Muscle of back (tissue), 11 donors: ENCODE measurements around the gene KBTBD12. TPM values are rescaled to one million over a fixed set of nuclear protein-coding genes. Genes with fewer than 3 reads are reported as not detected.

Experiments
- DNase-seq, 3 donors: peaks; one replicate each; pipeline versions ENCODE4 v3.0.0 to v3.0.0-alpha.2; 2013
- polyA plus RNA-seq, 10 donors: library from polyadenylated mRNA; unstranded; fragments of 120-200 nt; gene quantifications; one replicate each; pipeline ENCODE4 v1.2.1, GENCODE V29; 2013; ENCODE audit not compliant: insufficient read length in 10 of 10

The KBTBD12 gene
- polyA plus RNA-seq, 10 donors = 5.6 to 26.3 (median 17.4) TPM

DNA sequence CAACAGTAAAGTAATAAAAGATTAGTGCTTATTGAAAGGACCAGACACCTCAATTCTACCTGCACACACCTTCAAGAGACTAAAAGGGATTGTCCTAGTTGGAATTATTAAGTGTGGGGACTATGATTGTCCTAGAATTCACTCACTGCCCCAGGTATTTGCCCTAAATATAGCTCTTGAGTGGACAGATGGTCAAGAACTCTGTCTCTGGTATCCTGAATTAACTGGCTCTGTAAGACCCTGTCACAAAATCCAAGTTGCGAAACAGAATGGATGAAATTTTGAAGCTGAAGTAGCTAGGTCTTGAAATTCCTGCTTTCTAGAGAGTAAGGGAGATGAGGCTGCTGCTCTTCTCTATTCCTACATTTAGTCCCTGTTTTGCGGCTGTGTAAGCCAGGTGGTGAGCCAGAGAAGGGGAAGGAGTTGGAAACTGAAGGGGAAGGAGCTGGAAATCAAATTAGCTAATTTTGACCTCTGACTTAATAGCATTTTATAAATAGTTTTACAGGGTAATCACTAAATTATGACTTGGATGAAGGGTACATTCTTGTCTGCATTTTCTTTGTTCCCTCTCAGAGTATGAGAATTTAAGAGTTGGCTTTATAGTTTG, 34.5 kb downstream of the KBTBD12 start:
- peak in 1 of 3 donors; percentile 28 for DNase-seq

DNA sequence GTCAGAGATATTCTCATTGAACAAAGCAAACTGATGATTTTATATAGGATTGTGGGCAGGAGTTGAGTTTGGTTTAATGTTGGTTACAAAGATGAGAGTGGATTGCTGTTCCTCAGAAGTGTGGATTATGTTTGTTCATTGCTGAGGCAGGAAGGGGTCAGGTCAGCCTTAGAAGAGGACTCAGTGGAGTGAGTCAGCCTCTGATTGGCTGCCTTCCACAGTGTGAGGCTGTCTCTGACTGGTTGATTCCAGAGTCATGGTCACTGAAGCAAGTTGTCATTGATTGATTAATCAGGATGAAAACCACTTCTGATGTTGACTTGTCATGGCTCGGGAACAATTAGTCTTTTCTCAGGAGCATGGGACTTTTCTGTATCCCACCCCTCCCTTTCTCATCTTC, 36.2 kb downstream of the KBTBD12 start:
- no peak for DNase-seq

DNA sequence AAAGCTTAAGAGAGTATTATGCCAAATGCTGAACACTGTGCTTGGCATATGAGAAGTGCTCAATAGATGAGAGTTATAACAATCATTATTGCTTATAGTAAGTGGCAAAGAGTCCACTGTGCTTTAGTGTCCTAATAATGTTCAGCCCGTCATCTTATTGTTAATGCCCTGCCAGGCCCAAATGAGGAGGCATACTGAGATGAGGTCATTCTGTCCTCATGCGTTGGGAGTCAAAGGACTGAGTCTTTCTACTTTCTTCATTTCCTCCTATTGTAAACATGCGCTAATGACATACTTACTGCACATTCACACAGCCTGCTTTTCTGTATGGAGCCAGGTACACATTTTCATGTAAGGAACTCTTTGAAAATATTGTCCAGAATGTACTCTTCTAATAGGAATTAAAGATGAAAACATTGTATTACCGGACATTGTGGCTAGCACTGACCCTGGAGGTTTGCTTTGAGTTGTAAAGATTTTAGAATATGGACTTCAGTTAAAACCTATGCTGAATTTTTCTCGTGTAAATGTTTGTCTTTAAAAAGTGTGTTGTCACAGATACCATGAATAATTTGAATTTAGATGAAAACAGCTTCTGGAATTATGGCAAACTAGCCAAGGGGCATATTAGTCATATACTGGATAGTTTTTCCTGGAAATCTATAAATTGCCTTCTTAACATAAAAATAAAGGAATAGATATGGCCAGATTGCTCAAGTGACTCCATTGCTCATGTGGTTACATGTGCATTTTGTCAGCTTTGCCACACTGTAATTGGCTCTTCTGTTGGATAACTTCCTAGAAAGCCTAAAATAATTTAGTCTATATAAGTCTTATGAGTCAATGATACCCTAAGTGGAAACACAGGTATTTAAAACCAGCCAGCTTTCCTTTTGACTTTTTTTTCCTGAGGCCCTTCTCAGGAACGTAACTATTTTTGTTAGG, 38.3 kb downstream of the KBTBD12 start:
- DNase-seq = peak in 2 of 3 donors; percentile 21 to 51

DNA sequence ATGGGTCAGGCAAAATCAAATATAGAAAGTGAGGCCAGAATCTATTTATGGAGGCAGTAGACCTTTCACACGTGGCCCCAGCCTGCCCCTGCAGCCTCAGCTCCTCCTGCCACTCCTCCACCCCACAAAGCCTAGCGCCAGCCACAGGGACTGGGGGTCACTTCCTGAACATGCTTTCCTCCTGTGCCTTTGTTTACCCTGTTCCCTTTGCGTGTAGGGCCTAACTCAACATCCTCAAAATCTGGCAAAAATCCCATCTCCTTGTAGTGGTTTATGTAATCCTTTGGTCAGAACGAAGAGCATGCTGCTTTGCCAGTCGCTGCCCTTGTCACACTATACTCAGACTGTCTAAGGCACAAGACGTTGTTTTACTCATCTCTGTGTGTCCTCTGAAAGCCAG, 39.6 kb downstream of the KBTBD12 start:
- no peak for DNase-seq

DNA sequence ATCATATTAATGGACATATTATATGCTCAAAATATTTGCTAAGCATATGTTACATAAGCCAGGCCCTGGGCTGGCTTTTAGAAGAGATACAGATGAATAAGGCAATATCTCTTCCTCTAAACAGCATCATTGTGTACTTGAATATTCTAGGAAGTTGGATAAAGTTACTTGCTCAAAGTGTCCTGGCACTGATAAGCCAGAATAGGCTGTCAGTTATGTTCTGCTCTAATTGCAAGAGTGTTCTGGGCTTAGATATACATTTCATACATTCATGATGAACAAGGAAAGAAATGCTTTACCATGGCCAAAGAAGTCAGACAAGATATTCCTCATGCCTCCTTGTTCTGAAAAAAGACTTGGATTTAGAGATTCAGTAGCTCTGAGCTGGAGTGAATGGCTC, 40.7 kb downstream of the KBTBD12 start:
- no peak for DNase-seq

DNA sequence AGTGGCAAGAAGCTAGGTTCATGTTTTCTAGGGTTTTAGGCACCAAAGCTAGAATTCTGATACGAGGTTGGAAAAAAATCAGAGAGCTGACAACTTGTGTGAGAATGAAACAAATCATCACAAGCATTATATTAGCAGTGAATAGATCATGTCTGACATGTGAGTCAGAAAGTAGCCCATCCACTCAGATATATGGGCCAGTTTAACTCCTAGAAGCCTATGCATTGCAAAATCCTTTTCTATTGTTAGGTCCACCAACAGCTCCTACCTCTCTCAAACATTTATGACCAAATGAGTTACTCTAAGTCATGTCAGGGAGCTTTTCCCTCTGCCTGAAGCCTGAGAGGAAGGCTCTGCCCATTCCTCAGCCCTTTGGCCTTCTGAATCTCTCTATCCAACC, 44.0 kb downstream of the KBTBD12 start:
- no peak for DNase-seq

DNA sequence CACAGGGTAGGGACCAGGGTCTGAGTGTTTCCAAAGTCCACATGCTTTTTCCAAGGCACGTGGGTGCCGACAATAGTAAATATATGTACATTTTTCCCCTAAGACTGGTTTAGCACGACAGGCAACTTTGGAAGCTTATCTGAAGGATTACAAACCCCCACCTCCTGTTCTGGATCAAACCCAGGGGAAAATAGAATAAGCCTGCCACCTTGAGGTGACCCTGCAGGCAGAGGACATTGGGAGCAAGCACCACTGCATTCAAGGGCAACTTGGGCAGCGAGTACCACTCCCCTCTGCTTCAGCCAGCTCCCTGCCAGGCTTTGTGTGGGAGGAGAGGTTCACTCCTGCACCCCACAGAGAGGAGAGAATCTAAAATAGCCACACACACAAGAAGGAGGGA, 44.8 kb downstream of the KBTBD12 start:
- peak in 1 of 3 donors; percentile 40 for DNase-seq

DNA sequence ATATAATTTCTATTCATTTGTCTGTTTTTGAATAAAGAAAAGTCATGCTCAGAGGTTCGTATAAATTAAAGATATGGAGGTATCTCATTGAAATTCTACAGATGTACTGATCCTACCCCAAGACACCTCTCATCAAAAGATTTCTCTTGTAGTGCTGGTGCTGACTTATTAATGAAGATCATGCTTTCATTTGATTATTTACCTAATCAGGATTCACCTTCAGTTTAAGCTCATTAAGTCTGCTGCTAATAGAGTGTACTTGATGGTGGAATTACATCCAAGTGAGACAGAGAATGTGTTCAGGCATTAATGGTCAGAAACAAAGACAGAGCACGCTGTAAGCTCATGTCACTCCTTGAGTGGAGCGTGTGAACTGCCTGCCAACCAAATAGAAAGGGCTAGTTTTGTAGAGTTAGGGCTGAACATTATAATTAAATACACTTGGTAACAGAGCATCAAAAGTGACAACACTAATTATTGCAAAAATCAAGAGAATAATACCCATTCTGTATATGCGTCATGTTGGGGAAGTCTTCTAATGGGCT, 45.5 kb downstream of the KBTBD12 start:
- DNase-seq = no peak

DNA sequence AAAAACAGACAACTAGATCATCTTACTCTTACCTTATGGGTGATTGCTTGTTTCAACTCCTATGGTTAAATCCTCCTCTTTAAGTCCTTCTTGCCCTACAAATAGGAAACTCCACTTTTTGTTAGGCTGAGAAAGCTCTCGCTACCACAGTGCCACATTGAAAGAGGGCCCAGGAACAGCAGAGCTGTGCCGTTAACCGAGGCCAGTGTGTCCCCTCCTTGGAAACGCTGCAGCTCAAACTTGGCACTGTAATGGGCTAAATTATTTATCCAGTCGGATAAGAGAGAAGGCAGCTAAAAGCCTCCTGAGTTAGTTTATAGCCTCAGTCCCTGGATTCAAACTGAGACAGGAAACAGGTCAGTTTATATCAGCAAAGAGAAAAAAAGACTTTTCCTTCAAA, 46.1 kb downstream of the KBTBD12 start:
- no peak for DNase-seq

DNA sequence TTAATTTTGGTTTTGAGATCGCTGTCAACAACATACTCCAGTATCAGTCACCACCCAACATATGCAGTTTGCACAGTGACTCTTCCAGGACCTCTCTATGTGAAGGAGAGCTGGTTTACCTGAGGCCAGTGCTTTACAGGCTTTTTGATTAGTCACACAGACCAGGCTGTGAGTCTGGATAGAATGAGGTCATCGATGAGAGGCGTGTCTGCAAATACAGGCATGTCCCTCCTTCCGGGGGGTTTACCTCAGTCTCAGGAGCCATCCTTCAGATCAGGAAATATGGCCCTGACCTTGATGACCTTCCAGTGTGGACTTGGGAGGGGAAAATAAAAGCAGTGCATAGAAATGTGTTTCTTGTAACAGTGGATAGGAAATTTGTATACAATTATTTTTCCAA, 46.9 kb downstream of the KBTBD12 start:
- no peak for DNase-seq

DNA sequence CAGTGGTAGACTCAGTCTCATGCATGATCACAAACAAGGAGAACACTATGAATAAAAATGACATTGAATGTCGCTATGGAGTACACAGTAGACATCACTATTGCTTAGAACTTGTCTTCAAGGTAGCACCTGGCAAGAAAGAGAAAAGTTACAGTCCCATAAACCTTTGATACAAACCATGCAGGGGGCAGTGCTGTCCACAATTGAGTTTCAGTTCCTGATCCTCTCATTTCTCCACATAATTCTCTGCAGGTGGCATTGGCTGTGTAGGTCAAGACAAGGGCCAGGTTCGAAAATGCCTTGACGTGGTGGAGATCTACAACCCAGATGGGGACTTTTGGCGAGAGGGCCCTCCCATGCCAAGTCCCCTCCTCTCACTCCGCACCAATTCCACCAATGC, 47.9 kb downstream of the KBTBD12 start:
- no peak for DNase-seq

DNA sequence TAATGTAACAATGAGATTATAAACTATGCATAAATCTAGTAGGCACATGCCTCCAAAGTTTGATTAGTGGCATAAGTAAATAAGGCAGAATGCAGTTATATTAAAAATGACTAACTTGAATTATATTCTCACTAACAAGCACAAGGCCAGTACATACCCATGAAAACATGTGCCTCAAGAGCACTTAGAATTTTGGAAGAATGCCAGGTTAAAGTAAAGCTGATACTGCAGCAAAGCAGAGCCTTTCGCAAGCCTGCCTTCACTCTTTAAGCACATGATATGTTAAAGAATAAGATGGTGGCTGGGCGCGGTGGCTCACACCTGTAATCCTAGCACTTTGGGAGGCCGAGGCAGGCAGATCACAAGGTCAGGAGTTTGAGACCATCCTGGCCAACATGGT, 49.0 kb downstream of the KBTBD12 start:
- DNase-seq = no peak

DNA sequence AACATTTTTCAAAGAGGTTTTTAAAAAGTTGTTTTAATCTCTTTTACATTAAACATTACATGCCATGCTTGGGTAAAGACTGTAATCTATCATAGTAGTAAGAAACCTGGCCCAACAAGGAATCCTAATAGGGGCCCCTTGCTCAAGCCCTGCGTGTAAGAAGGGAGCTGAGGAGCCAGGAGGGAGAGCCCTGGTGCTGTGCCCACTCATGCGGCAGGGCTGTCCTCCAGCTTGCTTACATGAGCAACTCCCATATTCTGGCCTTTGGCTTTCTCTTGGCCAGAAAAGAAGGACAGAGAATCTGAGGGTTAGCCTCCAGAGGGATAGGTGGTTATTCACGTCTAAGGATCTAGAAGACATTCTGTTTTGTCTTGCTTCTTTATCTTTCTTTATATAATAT, 49.8 kb downstream of the KBTBD12 start:
- DNase-seq = no peak

DNA sequence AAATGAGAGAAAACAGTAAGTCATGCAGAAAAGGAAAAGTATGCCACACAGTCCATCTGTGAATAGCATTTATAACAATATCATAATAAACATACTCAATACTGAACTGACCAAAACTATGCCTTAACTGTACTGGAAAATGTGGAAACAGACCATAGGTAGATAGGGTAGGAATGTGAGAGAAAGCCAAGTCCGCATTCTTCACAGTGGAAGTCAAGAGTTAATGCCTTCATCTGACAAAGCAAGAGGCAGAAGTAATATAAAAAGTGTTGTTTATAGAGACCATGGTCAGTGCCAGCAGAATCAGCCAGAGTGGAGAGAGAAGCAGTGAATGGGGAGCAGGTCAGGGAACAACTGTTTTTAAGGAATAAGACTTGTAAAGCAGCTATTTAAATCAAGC, 52.3 kb downstream of the KBTBD12 start:
- no peak for DNase-seq

DNA sequence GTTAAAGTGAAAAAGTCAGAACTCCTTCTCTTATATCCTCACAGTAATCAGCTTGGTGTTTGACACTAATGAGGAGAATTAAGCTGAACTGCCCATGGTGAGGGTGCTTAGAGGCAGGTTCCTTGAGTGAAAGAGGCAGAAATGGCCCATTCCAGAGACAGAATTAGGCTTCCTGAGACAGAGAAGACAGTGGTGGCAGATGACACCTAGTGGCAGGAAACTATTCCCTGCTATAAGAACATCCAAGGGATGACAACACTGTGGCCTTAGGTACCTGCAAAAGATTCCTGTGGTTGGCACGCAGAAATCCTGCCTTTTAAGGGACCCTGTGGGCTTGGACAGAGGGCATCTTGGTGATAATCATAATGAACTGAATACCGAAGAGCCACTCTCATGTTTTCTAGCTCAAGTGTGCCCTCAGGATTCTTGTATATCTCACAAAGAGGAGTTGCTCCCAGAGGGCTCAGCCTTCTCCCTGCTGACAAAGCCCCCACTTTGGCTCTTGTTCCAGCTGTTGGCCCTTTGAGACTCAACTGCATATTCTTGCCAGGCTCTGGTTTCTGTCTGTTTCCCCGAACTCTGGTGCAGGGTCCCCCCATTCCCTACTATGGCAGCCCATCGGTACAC, 56.0 kb downstream of the KBTBD12 start:
- peak; percentile 45 to 79 (median 67) for DNase-seq

DNA sequence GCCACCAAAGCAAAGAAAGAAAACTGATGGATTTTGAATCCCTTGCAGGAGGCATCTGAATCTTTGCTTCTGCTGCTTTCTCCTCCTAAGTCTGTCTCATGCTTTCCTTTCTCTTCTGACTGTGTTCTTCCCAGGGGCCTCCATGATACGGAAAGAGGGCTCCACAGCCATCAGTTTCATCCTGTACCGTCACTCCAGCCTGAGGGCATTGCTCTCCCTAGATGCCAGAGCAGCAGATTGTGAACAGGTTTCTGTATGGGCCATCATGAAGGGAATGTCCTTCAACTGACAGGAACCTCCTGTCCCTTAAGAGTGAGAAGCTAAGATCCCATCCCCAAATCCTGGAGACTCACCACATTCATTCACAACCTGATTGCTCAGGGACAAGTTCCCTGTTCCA, 59.2 kb downstream of the KBTBD12 start:
- DNase-seq = no peak

DNA sequence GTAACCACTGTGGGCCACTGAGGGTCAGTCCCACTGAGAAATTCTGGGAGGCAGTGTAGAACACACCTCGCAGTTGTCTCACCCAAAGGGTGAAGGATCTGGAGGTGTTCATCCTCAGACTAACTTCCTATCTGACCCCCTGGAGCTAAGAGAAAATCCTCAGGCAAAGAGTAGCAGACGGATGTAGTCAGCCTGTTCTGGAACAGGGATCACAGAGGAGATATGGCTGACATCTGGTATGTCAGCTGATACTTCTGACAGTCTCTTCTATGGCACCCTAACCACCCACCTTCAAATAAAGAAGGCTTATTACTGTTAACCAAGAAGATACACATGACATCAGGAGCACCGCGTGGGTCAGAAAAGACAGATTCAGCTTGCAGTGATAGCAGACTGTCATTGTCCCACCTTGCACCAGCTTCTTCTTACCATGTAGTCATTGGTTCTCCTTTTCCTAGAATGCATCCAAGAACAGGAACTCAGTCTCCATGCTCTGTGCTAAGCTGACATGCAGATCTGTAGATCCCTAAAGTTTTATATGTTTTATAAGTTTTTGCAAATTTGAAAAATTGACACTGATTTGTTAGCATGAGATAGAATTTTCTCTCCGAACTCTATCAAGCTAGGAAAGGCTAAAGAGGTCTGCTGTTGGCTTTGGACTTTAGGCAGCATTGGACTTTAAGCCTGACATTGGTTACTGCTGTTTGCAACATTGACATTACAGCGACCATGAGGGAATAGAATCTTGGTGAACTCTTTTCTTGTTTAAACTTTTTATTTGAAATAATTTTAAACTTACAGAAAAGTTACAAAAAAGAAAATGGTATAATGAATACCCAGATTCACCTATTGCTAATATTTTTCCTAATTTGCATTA, 60.4 kb downstream of the KBTBD12 start:
- DNase-seq = no peak

DNA sequence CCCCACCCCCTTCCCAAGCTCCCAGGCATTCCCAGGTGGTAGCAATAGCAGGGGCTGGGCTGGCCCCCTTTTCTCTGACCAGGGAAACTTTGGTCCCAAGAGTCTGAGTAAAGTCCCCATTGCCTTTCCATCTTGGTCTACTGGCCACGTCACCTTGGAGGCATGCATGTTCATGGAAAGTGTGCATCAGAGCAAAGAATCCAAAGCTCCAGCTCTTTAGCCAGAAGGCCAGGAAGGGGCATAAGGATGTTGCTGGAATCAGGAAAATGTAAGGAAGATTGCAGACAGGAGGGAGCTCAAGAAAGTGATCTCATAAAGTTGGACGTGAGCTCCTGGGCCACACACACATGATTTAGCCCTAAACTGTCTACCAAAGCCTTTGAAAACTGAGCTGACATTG, 63.6 kb downstream of the KBTBD12 start:
- DNase-seq = no peak

DNA sequence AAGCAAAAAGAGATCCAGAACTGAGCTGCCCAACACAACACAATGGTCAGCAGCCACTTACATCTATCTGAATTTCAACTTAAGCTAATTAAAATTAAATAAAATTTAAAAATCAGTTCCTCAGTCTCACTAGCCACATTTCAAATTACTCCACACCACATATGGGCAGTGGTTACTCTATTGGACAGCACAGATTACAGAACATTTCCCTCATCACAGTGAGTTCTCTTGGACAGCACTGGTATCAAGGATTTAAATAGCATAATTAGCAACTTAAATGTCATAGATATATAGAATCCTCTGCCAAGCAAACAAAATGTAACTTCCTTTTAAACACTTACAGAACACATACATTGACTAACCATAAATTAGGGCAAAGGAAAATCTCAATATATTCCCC, 64.4 kb downstream of the KBTBD12 start:
- DNase-seq = no peak

DNA sequence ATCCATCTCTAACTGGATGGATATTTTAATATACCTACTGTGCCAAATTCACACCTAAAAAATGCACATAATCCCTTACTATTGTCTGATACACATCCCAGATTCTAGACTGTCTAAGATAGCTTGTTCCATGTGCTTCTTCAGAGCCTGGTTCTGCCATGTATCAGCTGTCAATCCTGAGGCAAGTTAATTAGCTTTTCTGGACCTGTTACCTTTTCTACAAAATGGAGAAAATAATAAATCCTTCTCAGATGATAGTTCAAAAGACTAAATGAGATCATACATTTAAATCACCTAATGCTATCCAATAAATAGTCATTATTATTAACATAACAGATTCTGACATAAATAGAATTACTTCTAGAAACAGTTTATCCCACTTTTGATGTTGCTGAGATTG, 66.1 kb downstream of the KBTBD12 start:
- DNase-seq = no peak

DNA sequence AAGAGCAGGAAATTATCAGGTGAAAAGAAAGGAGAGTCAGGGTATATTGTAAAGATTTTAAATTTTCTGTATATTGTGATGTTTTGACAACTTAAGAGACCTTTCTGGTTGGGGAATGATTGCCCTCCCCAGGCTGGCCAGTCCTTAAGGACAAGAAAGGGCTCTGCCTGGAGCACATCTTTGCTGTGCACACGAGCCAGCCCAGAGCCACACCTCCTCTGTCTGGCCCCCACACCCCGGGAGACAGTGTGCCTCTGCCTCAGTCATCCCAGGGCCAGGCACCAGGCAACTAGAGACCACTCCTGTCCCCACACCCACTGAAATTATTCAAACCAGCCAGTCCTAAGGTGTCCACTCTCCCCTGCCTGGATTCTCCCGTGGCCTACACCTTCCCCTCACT, 67.1 kb downstream of the KBTBD12 start:
- no peak for DNase-seq
